ENCODE measurements around the gene DPM3. TPM values are rescaled to one million over a fixed set of nuclear protein-coding genes. Genes with fewer than 3 reads are reported as not detected.
"Not testable (repeated sequence)": the region's sequence is repeated elsewhere in the genome, so short reads cannot be mapped to it uniquely, and the experiment has no call there.

Gene DPM3
- total RNA-seq, 1 donor from 2014 or later = 61.3 TPM

- Mint-ChIP-seq H3K36me3 (ENCODE audit: unreplicated experiment) (no peaks in the 10 kb centered on the region), H3K27me3 (ENCODE audit: unreplicated experiment) (peaks cover 16% of the 10 kb centered on the region), H3K27ac (ENCODE audit: unreplicated experiment) (no peak overlapping the region), H3K9me3 (ENCODE audit: unreplicated experiment) (no peaks in the 10 kb centered on the region), H3K4me3 (ENCODE audit: unreplicated experiment) (no peak overlapping the region), H3K4me1 (ENCODE audit: unreplicated experiment) (peaks cover 20% of the 10 kb centered on the region)
- no peak for DNase-seq (ENCODE audit: extremely low spot score, unreplicated experiment)
- no peak for TF ChIP-seq CTCF (IDR thresholded peaks at IDR 0.05)
Observed at GRCh38 chr1:155120253-155120652, 20.1 kb downstream of the DPM3 start.

GRCh38 chr1:155118090-155118489 is 22.2 kb downstream of the DPM3 start:
- not testable (repeated sequence) for H3K9me3 Mint-ChIP-seq (ENCODE audit: unreplicated experiment); H3K4me1 Mint-ChIP-seq (ENCODE audit: unreplicated experiment); H3K36me3 Mint-ChIP-seq (ENCODE audit: unreplicated experiment); H3K27ac Mint-ChIP-seq (ENCODE audit: unreplicated experiment); H3K4me3 Mint-ChIP-seq (ENCODE audit: unreplicated experiment); DNase-seq (ENCODE audit: extremely low spot score, unreplicated experiment)
- H3K27me3 Mint-ChIP-seq (ENCODE audit: unreplicated experiment) = peaks cover 16% of the 10 kb centered on the region

- peaks cover 16% of the 10 kb centered on the region for H3K27me3 Mint-ChIP-seq (ENCODE audit: unreplicated experiment)
- H3K9me3 Mint-ChIP-seq (ENCODE audit: unreplicated experiment) = no peaks in the 10 kb centered on the region
- no peaks in the 10 kb centered on the region for H3K36me3 Mint-ChIP-seq (ENCODE audit: unreplicated experiment)
- no peak for TF ChIP-seq CTCF (IDR thresholded peaks at IDR 0.05)
- no peak overlapping the region for H3K27ac Mint-ChIP-seq (ENCODE audit: unreplicated experiment)
- no peak for DNase-seq (ENCODE audit: extremely low spot score, unreplicated experiment)
- peaks cover 5% of the 10 kb centered on the region for H3K4me1 Mint-ChIP-seq (ENCODE audit: unreplicated experiment)
- H3K4me3 Mint-ChIP-seq (ENCODE audit: unreplicated experiment) = no peak overlapping the region
Observed at GRCh38 chr1:155117610-155118009, 22.7 kb downstream of the DPM3 start.

- H3K36me3 Mint-ChIP-seq (ENCODE audit: unreplicated experiment) = no peaks in the 10 kb centered on the region
- no peak overlapping the region for H3K27ac Mint-ChIP-seq (ENCODE audit: unreplicated experiment)
- peaks cover 15% of the 10 kb centered on the region for H3K27me3 Mint-ChIP-seq (ENCODE audit: unreplicated experiment)
- DNase-seq (ENCODE audit: extremely low spot score, unreplicated experiment) = no peak
- no peak for TF ChIP-seq CTCF (IDR thresholded peaks at IDR 0.05)
- peaks cover 2% of the 10 kb centered on the region for H3K4me1 Mint-ChIP-seq (ENCODE audit: unreplicated experiment)
- no peak overlapping the region for H3K4me3 Mint-ChIP-seq (ENCODE audit: unreplicated experiment)
- no peaks in the 10 kb centered on the region for H3K9me3 Mint-ChIP-seq (ENCODE audit: unreplicated experiment)
Observed at GRCh38 chr1:155116113-155116764, 24.1 kb downstream of the DPM3 start.

GRCh38 chr1:155113450-155113980 is 26.8 kb downstream of the DPM3 start:
- H3K27me3 Mint-ChIP-seq (ENCODE audit: unreplicated experiment) = peaks cover 11% of the 10 kb centered on the region
- no peak for TF ChIP-seq CTCF (IDR thresholded peaks at IDR 0.05)

More at GRCh38 chr1:155113450-155113980, 26.8 kb downstream of the DPM3 start:
- H3K9me3 Mint-ChIP-seq (ENCODE audit: unreplicated experiment) = no peaks in the 10 kb centered on the region
- no peak overlapping the region for H3K27ac Mint-ChIP-seq (ENCODE audit: unreplicated experiment)
- DNase-seq (ENCODE audit: extremely low spot score, unreplicated experiment) = no peak
- no peak overlapping the region for H3K4me3 Mint-ChIP-seq (ENCODE audit: unreplicated experiment)
- peaks cover 2% of the 10 kb centered on the region for H3K4me1 Mint-ChIP-seq (ENCODE audit: unreplicated experiment)
- no peaks in the 10 kb centered on the region for H3K36me3 Mint-ChIP-seq (ENCODE audit: unreplicated experiment)

Data from osteocyte (in vitro differentiated cells).